Gastroesophageal sphincter (tissue), 4 donors: Measurements from ENCODE around the gene ZNF492. TPM values are rescaled to one million over a fixed set of nuclear protein-coding genes. Genes with fewer than 3 reads are reported as not detected.
"Not testable (repeated sequence)": the region's sequence is repeated elsewhere in the genome, so short reads cannot be mapped to it uniquely, and the experiment has no call there.

Source experiments
- ATAC-seq: fragments of 150-250 bp; one replicate; pipeline ENCODE4 v1.9.1; 2016; ENCODE audit warnings: mild to moderate bottlenecking, moderate library complexity
- H3K27ac ChIP-seq, 4 donors: fragments of 200-600 bp; sonication (generic) in 3 of 4; 1 replicate in 3 of 4; 2 replicates in 1 of 4; pipeline ENCODE4 v1.5.1; 2016 to 2019
- H3K27me3 ChIP-seq: fragments of 200-600 bp; sonication (generic); one replicate; pipeline ENCODE4 v1.5.1; 2019
- H3K36me3 ChIP-seq, 2 donors: fragments of 200-600 bp; sonication (generic); one replicate each; pipeline ENCODE4 v1.5.1; 2019; ENCODE audit warnings: control low read depth in 1 of 2
- H3K4me1 ChIP-seq, 3 donors: fragments of 200-600 bp; sonication (generic); 1 replicate in 2 of 3; 2 replicates in 1 of 3; pipeline ENCODE4 v1.5.1; 2016 to 2019; ENCODE audit warnings: control low read depth in 2 of 3
- H3K4me3 ChIP-seq, 2 donors: fragments of 200-600 bp; sonication (generic); one replicate each; pipeline ENCODE4 v1.5.1; 2019; ENCODE audit warnings: mild to moderate bottlenecking in 1 of 2, moderate library complexity in 1 of 2
- H3K9me3 ChIP-seq, 3 donors: fragments of 200-600 bp; sonication (generic); one replicate each; pipeline ENCODE4 v1.5.1; 2017 to 2019; ENCODE audit warnings: control low read depth in 2 of 3
- EP300 ChIP-seq: sonication (generic); formaldehyde crosslinking; IDR thresholded peaks from one replicate; pipeline ENCODE4 v1.6.1; 2017; ENCODE audit warnings: antibody characterized with exemption, mild to moderate bottlenecking
- POLR2A ChIP-seq, 2 donors: fragments of 450-650 bp; IDR thresholded peaks; one replicate each; pipeline ENCODE4 v1.6.1; 2017; ENCODE audit warnings: antibody characterized with exemption in 2 of 2, mild to moderate bottlenecking in 2 of 2, moderate library complexity in 1 of 2
- POLR2AphosphoS5 ChIP-seq: sonication (generic); formaldehyde crosslinking; IDR thresholded peaks from one replicate; pipeline ENCODE4 v1.6.1; 2017; ENCODE audit warnings: antibody characterized with exemption
- WGBS, 2 donors: methylation state at CpG; one replicate each; pipeline ENCODE4 v1.1.5; 2018; ENCODE audit warnings: low coverage in 1 of 2; 5-methylcytosine and 5-hydroxymethylcytosine counted together
- total RNA-seq, 4 donors: library from RNA; depleted of rRNA; stranded (reverse); fragments of >200 nt; gene quantifications; one replicate each; pipeline ENCODE4 v1.1.0, GENCODE V29; 2016
- TF ChIP-seq, protein P1 (sequence below), 4 experiments: fragments of 200-600 bp in 2 of 4; fragments of 450-650 bp in 2 of 4; sonication (generic) in 1 of 4; IDR thresholded peaks; one replicate each; pipeline ENCODE4 v1.5.1; 2017 to 2019; ENCODE audit warnings: antibody characterized with exemption in 4 of 4, mild to moderate bottlenecking in 2 of 4, moderate library complexity in 2 of 4

Gene ZNF492
- under 1 TPM; 0.05 to 0.42 (median 0.21) TPM for total RNA-seq

DNA sequence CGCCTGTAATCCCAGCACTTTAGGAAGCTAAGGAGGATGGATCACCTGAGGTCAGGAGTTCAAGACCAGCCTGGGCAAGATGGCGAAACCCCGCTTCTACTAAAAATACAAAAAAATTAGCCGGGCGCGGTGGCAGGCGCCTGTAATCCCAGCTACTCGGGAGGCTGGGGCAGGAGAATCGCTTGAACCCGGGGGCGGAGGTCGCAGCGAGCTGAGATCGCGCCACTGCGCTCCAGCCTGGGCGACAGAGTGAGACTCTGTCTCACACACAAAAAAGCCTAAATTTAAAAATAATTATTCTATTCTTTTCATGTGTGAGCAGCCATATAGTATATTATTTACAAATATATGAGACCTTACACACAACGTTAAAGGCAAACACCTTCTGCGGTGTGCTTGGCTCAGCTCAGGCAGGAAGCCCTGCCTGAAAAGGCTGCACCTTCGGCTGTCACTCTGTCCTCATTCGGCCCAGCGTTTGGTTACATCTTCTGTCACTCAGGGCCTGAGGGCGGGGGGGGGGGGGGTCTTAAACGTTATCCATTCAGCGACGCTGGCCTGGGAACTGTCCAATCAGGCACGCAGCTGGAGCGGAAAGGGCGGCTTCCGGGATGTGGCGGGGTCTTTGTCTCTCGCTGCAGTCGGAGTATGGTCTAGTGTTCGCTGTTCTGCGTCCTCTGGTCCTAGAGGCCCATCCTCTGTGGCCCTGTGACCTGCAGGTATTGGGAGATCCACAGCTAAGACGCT lies at the start of gene ZNF492:
ZNF492 (plus strand) TSS at position 619 of the 744 bp plus-strand sequence. CDS start 19,076 bp downstream, outside the sequence.
- H3K27me3 ChIP-seq, H3K9me3 ChIP-seq, H3K4me1 ChIP-seq, H3K36me3 ChIP-seq: not testable (repeated sequence)
- peak; percentile 97 for ATAC-seq
- WGBS, 2 donors, result 1 to 44% methylated on average over 13 to 15 of the region's 36 CpGs
- peak within 1 kb of the TSS; percentile 65 to 70 for H3K4me3 ChIP-seq
- peak within 1 kb of the TSS in 2 of 4 donors; percentile 33 to 75 for H3K27ac ChIP-seq

- Histone ChIP-seq H3K9me3 (peaks cover 0 to 11% (median 0%) of the 10 kb centered on the region in 3 donors), H3K4me3 (no peak overlapping the region), H3K4me1 (no peaks in the 10 kb centered on the region), H3K36me3 (no peaks in the 10 kb centered on the region), H3K27me3 (peaks cover 37% of the 10 kb centered on the region), H3K27ac (no peak overlapping the region)
- TF ChIP-seq POLR2A (IDR thresholded peaks at IDR 0.05) (no peak), POLR2AphosphoS5 (no peak), EP300 (no peak)
- TF ChIP-seq, protein P1, sequence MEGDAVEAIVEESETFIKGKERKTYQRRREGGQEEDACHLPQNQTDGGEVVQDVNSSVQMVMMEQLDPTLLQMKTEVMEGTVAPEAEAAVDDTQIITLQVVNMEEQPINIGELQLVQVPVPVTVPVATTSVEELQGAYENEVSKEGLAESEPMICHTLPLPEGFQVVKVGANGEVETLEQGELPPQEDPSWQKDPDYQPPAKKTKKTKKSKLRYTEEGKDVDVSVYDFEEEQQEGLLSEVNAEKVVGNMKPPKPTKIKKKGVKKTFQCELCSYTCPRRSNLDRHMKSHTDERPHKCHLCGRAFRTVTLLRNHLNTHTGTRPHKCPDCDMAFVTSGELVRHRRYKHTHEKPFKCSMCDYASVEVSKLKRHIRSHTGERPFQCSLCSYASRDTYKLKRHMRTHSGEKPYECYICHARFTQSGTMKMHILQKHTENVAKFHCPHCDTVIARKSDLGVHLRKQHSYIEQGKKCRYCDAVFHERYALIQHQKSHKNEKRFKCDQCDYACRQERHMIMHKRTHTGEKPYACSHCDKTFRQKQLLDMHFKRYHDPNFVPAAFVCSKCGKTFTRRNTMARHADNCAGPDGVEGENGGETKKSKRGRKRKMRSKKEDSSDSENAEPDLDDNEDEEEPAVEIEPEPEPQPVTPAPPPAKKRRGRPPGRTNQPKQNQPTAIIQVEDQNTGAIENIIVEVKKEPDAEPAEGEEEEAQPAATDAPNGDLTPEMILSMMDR (IDR thresholded peaks at IDR 0.05), result no peak
- ATAC-seq, result no peak
- 40 to 47% methylated on average over 1 to 10 of the region's 11 CpGs for WGBS, 2 donors
Measured at GRCh38 chr19:22595422-22595821, 38.7 kb upstream of the ZNF492 start.

- Histone ChIP-seq H3K4me1 (no peaks in the 10 kb centered on the region), H3K27ac (no peak overlapping the region), H3K4me3 (no peak overlapping the region), H3K27me3 (peaks cover 42% of the 10 kb centered on the region), H3K9me3 (peaks cover 0 to 11% (median 0%) of the 10 kb centered on the region in 3 donors), H3K36me3 (no peaks in the 10 kb centered on the region)
- peak; percentile 75 for ATAC-seq
- TF ChIP-seq, protein P1 (IDR thresholded peaks at IDR 0.05), result no peak
- TF ChIP-seq EP300, result no peak
- no peak for TF ChIP-seq POLR2A (IDR thresholded peaks at IDR 0.05)
- no peak for TF ChIP-seq POLR2AphosphoS5
- WGBS, 2 donors, result 13% methylated on average over 8 of the region's 24 CpGs; no CpG with 5 or more reads in 1 of the 2 donors
Measured at GRCh38 chr19:22595918-22596341, 38.2 kb upstream of the ZNF492 start.

DNA sequence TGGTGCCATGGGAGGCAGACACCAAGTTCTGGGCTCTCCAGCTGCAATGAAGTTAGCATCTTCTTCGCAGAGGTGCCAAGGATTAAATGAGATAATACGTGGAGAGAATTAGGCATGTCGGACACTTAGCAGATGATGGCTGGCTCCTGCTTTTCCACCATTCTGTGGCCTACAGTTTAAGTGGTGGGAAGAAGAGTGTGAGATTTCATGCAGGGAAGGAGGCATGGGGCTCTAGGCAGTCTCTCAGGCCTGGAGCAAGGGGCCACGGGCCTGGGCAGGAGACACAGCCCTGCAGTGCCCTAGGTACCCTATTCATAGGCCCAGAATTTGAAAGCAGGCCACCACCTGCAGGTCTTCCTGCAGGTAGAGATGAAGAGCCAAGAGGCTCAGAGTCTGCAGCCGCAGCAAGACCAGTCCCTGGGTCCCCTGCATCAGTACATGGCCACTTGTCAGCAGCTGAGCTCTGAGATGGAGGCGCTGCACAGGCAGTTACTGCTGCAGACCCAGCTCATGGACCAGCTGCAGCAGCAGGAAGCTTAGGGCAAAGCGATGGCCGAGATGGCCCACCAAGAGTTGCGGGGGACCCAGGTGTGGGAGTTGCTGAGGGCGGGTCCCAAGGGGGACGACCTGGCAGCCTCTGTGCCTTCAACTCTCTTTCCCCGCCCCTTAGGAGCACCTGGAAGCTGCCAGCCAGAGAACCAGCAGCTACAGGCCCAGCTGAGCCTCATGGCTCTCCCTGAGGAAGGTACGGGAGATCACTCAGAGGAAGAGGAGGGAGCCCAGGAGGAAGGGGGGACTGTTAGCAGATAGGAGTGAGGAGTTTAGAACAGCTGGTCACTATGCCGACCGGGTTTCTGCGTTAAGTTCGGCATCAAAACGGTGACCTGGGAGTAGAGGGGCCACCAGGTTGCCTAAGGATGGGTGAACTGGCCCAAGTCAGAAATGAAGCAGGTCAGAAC lies 33.2 kb upstream of the ZNF492 start:
- Histone ChIP-seq H3K4me1 (no peaks in the 10 kb centered on the region), H3K27me3 (peaks cover 54% of the 10 kb centered on the region), H3K36me3 (no peaks in the 10 kb centered on the region), H3K9me3 (peaks cover 0 to 4% (median 0%) of the 10 kb centered on the region in 3 donors), H3K27ac (no peak overlapping the region), H3K4me3 (no peak overlapping the region)
- 78 to 86% methylated on average over 1 to 8 of the region's 18 CpGs for WGBS, 2 donors
- TF ChIP-seq EP300, result no peak
- TF ChIP-seq POLR2AphosphoS5, result no peak
- TF ChIP-seq, protein P1 (IDR thresholded peaks at IDR 0.05), result no peak
- TF ChIP-seq POLR2A (IDR thresholded peaks at IDR 0.05), result no peak
- no peak for ATAC-seq

DNA sequence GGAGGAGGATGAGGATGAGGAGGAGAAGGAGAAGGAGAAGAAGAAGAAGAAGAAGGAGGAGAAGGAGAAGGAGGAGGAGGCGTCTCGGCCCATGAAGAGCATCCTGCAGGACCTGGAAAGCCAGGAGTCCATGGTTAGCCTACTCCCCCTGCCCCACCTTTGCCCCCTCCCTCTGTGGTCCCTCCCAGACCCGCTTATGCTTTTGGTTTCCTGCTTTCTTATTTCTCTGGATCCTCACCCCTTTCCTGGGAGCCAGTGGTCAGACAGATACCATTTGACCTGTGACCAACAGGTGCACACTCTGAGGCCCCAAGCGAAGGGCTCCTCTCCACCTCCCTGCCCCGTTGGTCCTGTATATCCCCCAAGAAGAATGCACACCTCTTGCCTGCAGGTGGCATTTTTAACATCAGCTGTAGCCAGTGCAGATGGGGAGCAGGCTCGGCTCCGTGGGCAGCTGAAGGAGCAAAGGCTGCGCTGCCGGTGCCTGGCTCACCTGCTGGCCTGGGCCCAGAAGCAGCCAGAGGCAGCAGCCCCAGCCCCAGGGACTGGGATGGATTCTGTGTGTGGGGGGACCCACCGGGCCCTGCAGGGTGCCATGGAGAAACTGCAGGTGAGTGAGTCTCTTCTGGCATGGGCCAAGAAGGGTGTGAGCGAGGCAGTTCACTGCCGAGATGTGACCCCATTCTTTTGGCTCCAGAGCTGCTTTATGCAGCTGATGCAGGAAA lies 32.1 kb upstream of the ZNF492 start:
- H3K4me3 ChIP-seq, result no peak overlapping the region
- no peaks in the 10 kb centered on the region for H3K9me3 ChIP-seq
- TF ChIP-seq, protein P1 (IDR thresholded peaks at IDR 0.05), result no peak
- no peak for TF ChIP-seq POLR2AphosphoS5
- TF ChIP-seq POLR2A (IDR thresholded peaks at IDR 0.05), result no peak
- TF ChIP-seq EP300, result no peak
- peaks cover 45% of the 10 kb centered on the region for H3K27me3 ChIP-seq
- H3K27ac ChIP-seq, result no peak overlapping the region
- no peak for ATAC-seq
- H3K36me3 ChIP-seq, result no peaks in the 10 kb centered on the region
- WGBS, 2 donors, result 57 to 64% methylated on average over 1 to 4 of the region's 12 CpGs
- H3K4me1 ChIP-seq, result no peaks in the 10 kb centered on the region
